A673 (cell line): ENCODE results near the gene PPP2R5D. TPM values are rescaled to one million over a fixed set of nuclear protein-coding genes. Genes with fewer than 3 reads are reported as not detected.

Experiments
- BruUV-seq: library from RNA; stranded (reverse); fragments of 400-500 nt; replicated peaks from 2 replicates; lab custom pipeline; 2021; lab: Mats Ljungman, UMichigan
- CTCF ChIA-PET: fragments of 300-600 bp; sonication (Branson Sonifier 250); formaldehyde crosslinking; loops from one replicate; lab custom pipeline; 2022; ENCODE audit warnings: antibody characterized with exemption; lab: Charles Lee
- POLR2A ChIA-PET: fragments of 300-600 bp; sonication (Branson Sonifier 250); formaldehyde crosslinking; loops from one replicate; lab custom pipeline; 2022; ENCODE audit warnings: antibody characterized with exemption; ENCODE audit not compliant: low non-redundant PET; lab: Charles Lee
- DNase-seq: peaks from one replicate; pipeline ENCODE4 v3.0.0-alpha.2; 2015; ENCODE audit warnings: low spot score
- H3K27ac ChIP-seq: fragments of 200-600 bp; sonication (generic); 2 replicates; pipeline ENCODE4 v1.5.1; 2016; ENCODE audit warnings: mixed run types, low read depth, mild to moderate bottlenecking, mixed read lengths, antibody characterized with exemption, low read length; ENCODE audit not compliant: poor library complexity, severe bottlenecking
- H3K27me3 ChIP-seq: fragments of 200-600 bp; sonication (generic); replicated peaks from 2 replicates; pipeline ENCODE4 v1.6.1; 2017; ENCODE audit warnings: mixed run types, low read depth, mild to moderate bottlenecking, mixed read lengths, antibody characterized with exemption, low read length; ENCODE audit not compliant: insufficient read depth, poor library complexity
- H3K36me3 ChIP-seq: fragments of 200-600 bp; sonication (generic); 2 replicates; pipeline ENCODE4 v1.6.1; 2016; ENCODE audit warnings: mixed run types, mild to moderate bottlenecking, mixed read lengths, antibody characterized with exemption, low read length; ENCODE audit not compliant: insufficient read depth, poor library complexity, severe bottlenecking
- H3K4me1 ChIP-seq: fragments of 200-600 bp; sonication (generic); 2 replicates; pipeline ENCODE4 v1.6.1; 2017; ENCODE audit warnings: mixed run types, mild to moderate bottlenecking, mixed read lengths, antibody characterized with exemption, low read length; ENCODE audit not compliant: insufficient read depth, poor library complexity, severe bottlenecking
- H3K4me3 ChIP-seq: fragments of 200-600 bp; sonication (generic); 2 replicates; pipeline ENCODE4 v1.5.1; 2016; ENCODE audit warnings: low read depth, mixed run types, mild to moderate bottlenecking, mixed read lengths, low read length; ENCODE audit not compliant: poor library complexity, severe bottlenecking
- H3K9me3 ChIP-seq: fragments of 200-600 bp; sonication (generic); 2 replicates; pipeline ENCODE4 v1.6.1; 2016; ENCODE audit warnings: mixed run types, low read depth, mild to moderate bottlenecking, mixed read lengths, antibody characterized with exemption, low read length; ENCODE audit not compliant: poor library complexity, severe bottlenecking
- EZH2 ChIP-seq: fragments of 200-600 bp; sonication (generic); IDR thresholded peaks from 2 replicates; pipeline ENCODE4 v1.6.1; 2017; ENCODE audit warnings: borderline replicate concordance, low read depth, mild to moderate bottlenecking, mixed read lengths, antibody characterized with exemption, low read length; ENCODE audit not compliant: poor library complexity, severe bottlenecking
- intact Hi-C: fragments of 100-400 bp; cut with micrococcal nuclease; formaldehyde crosslinking; loops from one replicate; pipeline ENCODE4 v1.10.0; 2022; ENCODE audit not compliant: unreplicated experiment
- total RNA-seq: library from RNA; stranded (reverse); gene quantifications from 2 replicates; pipeline ENCODE4 v1.2.3, GENCODE V29; 2021
- TF ChIP-seq, protein P1 (sequence below): fragments of 300-800, 200-600 bp; sonication (generic); conservative IDR thresholded peaks from 2 replicates; pipeline ENCODE4 v1.5.1; 2017; ENCODE audit warnings: low read depth, mild to moderate bottlenecking, antibody characterized with exemption, low read length, moderate library complexity, mixed read lengths

The PPP2R5D gene
- total RNA-seq, 1 experiment from 2014 or later, result 73.6 TPM

- POLR2A ChIA-PET, result no interaction called here
- intact Hi-C loops, result no loop called here
- no peaks in the 10 kb centered on the region for H3K9me3 ChIP-seq
- BruUV-seq, result no TSS peak
- H3K4me3 ChIP-seq, result no peak overlapping the region
- CTCF ChIA-PET, result no interaction called here
- no peak overlapping the region for H3K27ac ChIP-seq
- no peaks in the 10 kb centered on the region for H3K27me3 ChIP-seq
- peaks cover 13% of the 10 kb centered on the region for H3K4me1 ChIP-seq
- DNase-seq, result no peak
- no peak for TF ChIP-seq EZH2
- TF ChIP-seq, protein P1, sequence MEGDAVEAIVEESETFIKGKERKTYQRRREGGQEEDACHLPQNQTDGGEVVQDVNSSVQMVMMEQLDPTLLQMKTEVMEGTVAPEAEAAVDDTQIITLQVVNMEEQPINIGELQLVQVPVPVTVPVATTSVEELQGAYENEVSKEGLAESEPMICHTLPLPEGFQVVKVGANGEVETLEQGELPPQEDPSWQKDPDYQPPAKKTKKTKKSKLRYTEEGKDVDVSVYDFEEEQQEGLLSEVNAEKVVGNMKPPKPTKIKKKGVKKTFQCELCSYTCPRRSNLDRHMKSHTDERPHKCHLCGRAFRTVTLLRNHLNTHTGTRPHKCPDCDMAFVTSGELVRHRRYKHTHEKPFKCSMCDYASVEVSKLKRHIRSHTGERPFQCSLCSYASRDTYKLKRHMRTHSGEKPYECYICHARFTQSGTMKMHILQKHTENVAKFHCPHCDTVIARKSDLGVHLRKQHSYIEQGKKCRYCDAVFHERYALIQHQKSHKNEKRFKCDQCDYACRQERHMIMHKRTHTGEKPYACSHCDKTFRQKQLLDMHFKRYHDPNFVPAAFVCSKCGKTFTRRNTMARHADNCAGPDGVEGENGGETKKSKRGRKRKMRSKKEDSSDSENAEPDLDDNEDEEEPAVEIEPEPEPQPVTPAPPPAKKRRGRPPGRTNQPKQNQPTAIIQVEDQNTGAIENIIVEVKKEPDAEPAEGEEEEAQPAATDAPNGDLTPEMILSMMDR, result no peak
- no peaks in the 10 kb centered on the region for H3K36me3 ChIP-seq
These were observed 77.5 kb downstream of the PPP2R5D start for GRCh38 chr6:43061861-43062260.

Other genes starting within 250 kb of the PPP2R5D start
- gene TBCC, start 238.5 kb upstream of the PPP2R5D start, total RNA-seq, result 29.4 and 31.3 TPM in 2 replicates
- gene BICRAL, start 202.5 kb upstream of the PPP2R5D start, total RNA-seq, result 6.9 and 7.9 TPM in 2 replicates
- gene RPL7L1, start 105.0 kb upstream of the PPP2R5D start, total RNA-seq, result 168 and 183 TPM in 2 replicates
- gene PTCRA, start 68.5 kb upstream of the PPP2R5D start, total RNA-seq, result not detected in 2 replicates
- gene CNPY3, start 55.1 kb upstream of the PPP2R5D start, total RNA-seq, result 34.5 and 37.7 TPM in 2 replicates
- gene GNMT, start 23.8 kb upstream of the PPP2R5D start, total RNA-seq, result 1.2 and 1.8 TPM in 2 replicates
- gene PEX6, start 5.4 kb upstream of the PPP2R5D start, total RNA-seq, result 25.9 and 26.1 TPM in 2 replicates
- 113 and 125 TPM in 2 replicates for gene MEA1, start 29.4 kb downstream of the PPP2R5D start, total RNA-seq
- 90.1 and 108 TPM in 2 replicates for gene KLHDC3, start 29.7 kb downstream of the PPP2R5D start, total RNA-seq
- 104 and 115 TPM in 2 replicates for gene RRP36, start 37.1 kb downstream of the PPP2R5D start, total RNA-seq
- gene CUL7, start 69.3 kb downstream of the PPP2R5D start, total RNA-seq, result 29.4 and 30.7 TPM in 2 replicates
- 95.8 and 127 TPM in 2 replicates for gene MRPL2, start 74.9 kb downstream of the PPP2R5D start, total RNA-seq
- gene KLC4, start 75.1 kb downstream of the PPP2R5D start, total RNA-seq, result 21.3 and 35.6 TPM in 2 replicates
- 84.5 and 95.8 TPM in 2 replicates for gene PTK7, start 91.7 kb downstream of the PPP2R5D start, total RNA-seq
- gene SRF, start 186.7 kb downstream of the PPP2R5D start, total RNA-seq, result 28.7 and 33.2 TPM in 2 replicates
- gene CUL9, start 197.6 kb downstream of the PPP2R5D start, total RNA-seq, result 38.7 and 50.7 TPM in 2 replicates
- gene DNPH1, start 244.9 kb downstream of the PPP2R5D start, total RNA-seq, result 55.1 and 69.4 TPM in 2 replicates